GM23338 (cell line): Measurements from ENCODE around the gene WNT7A. TPM values are rescaled to one million over a fixed set of nuclear protein-coding genes. Genes with fewer than 3 reads are reported as not detected.

Experiments used
- ATAC-seq: fragments of 200-7000 bp; cut with Tn5 transposase; 3 replicates; pipeline ENCODE4 v1.9.1; 2020
- DNase-seq: peaks from one replicate; pipeline ENCODE4 v3.0.0-alpha.2; 2015; ENCODE audit warnings: low spot score
- H2AFZ ChIP-seq: fragments of 200-600 bp; sonication (generic); 2 replicates; pipeline ENCODE4 v1.8.0; 2016; ENCODE audit warnings: antibody characterized with exemption, mild to moderate bottlenecking, moderate library complexity
- H3F3A ChIP-seq: fragments of 200-600 bp; sonication (generic); replicated peaks from 2 replicates; pipeline ENCODE4 v1.8.0; 2017; ENCODE audit warnings: antibody characterized with exemption, mixed run types, low read depth
- H3K27ac ChIP-seq: fragments of 200-600 bp; sonication (generic); 2 replicates; pipeline ENCODE4 v1.6.1; 2016; ENCODE audit warnings: low read depth
- H3K27me3 ChIP-seq: fragments of 200-600 bp; sonication (generic); 2 replicates; pipeline ENCODE4 v1.8.0; 2016; ENCODE audit warnings: mild to moderate bottlenecking, mixed run types, moderate library complexity; ENCODE audit not compliant: insufficient read depth
- H3K36me3 ChIP-seq: fragments of 200-600 bp; sonication (generic); 2 replicates; pipeline ENCODE4 v1.8.0; 2016; ENCODE audit warnings: mild to moderate bottlenecking; ENCODE audit not compliant: insufficient read depth
- H3K4me1 ChIP-seq: fragments of 200-600 bp; sonication (generic); 2 replicates; pipeline ENCODE4 v1.8.0; 2016; ENCODE audit warnings: mild to moderate bottlenecking, moderate library complexity; ENCODE audit not compliant: insufficient read depth
- H3K4me2 ChIP-seq: fragments of 200-600 bp; sonication (generic); 2 replicates; pipeline ENCODE4 v1.7.1; 2017; ENCODE audit warnings: mixed run types
- H3K4me3 ChIP-seq: fragments of 200-600 bp; sonication (generic); 2 replicates; pipeline ENCODE4 v1.6.1; 2016; ENCODE audit warnings: mixed run types
- H3K79me2 ChIP-seq: fragments of 200-600 bp; sonication (generic); replicated peaks from 2 replicates; pipeline ENCODE4 v1.8.0; 2017; ENCODE audit warnings: mild to moderate bottlenecking; ENCODE audit not compliant: insufficient read depth
- H3K9me2 ChIP-seq: fragments of 200-600 bp; sonication (generic); 2 replicates; pipeline ENCODE4 v1.8.0; 2017; ENCODE audit not compliant: insufficient read depth
- H4K20me1 ChIP-seq: fragments of 200-600 bp; sonication (generic); replicated peaks from 2 replicates; pipeline ENCODE4 v1.8.0; 2017; ENCODE audit warnings: mild to moderate bottlenecking; ENCODE audit not compliant: insufficient read depth
- H3K27ac Mint-ChIP-seq: 2 replicates; pipeline ENCODE4 v1.8.0; 2020; ENCODE audit warnings: inconsistent platforms, mild to moderate bottlenecking, moderate library complexity, mixed read lengths
- H3K27me3 Mint-ChIP-seq: 3 replicates; pipeline ENCODE4 v1.8.0; 2022; ENCODE audit warnings: low read depth, mild to moderate bottlenecking, moderate library complexity, mixed read lengths, inconsistent platforms; ENCODE audit not compliant: insufficient read depth, poor library complexity
- H3K36me3 Mint-ChIP-seq: 3 replicates; pipeline ENCODE4 v1.8.0; 2021; ENCODE audit warnings: low read depth, mild to moderate bottlenecking, inconsistent platforms, moderate library complexity, mixed read lengths
- H3K4me1 Mint-ChIP-seq: 3 replicates; pipeline ENCODE4 v1.8.0; 2020; ENCODE audit warnings: mild to moderate bottlenecking, inconsistent platforms, mixed read lengths
- H3K4me3 Mint-ChIP-seq: 3 replicates; pipeline ENCODE4 v1.8.0; 2021; ENCODE audit warnings: moderate library complexity, mild to moderate bottlenecking, inconsistent platforms, mixed read lengths
- H3K9me3 Mint-ChIP-seq: 3 replicates; pipeline ENCODE4 v1.8.0; 2020; ENCODE audit warnings: moderate library complexity, mild to moderate bottlenecking, inconsistent platforms, mixed read lengths
- CREB1 ChIP-seq: fragments of 250-450 bp; sonication (Bioruptor Pico); IDR thresholded peaks from 2 replicates; pipeline ENCODE4 v1.5.0; 2020; ENCODE audit warnings: low read depth, mild to moderate bottlenecking, moderate library complexity
- EZH2 ChIP-seq: fragments of 200-600 bp; sonication (generic); IDR thresholded peaks from one replicate; pipeline ENCODE4 v1.8.0; 2017; ENCODE audit warnings: antibody characterized with exemption, mild to moderate bottlenecking, low read depth; ENCODE audit not compliant: unreplicated experiment
- NANOG ChIP-seq: IDR thresholded peaks from 2 replicates; pipeline ENCODE4 v1.6.1; 2016; ENCODE audit warnings: antibody characterized with exemption, borderline replicate concordance
- POLR2AphosphoS5 ChIP-seq: IDR thresholded peaks from 2 replicates; pipeline ENCODE4 v1.6.1; 2016; ENCODE audit warnings: antibody characterized with exemption, low read depth
- STAT1 ChIP-seq: IDR thresholded peaks from one replicate; pipeline ENCODE4 v1.6.1; 2016; ENCODE audit warnings: antibody characterized with exemption; ENCODE audit not compliant: unreplicated experiment
- polyA plus RNA-seq: library from polyadenylated mRNA; unstranded; fragments of >200 nt; fragmentation: Nextera tagmentation; extraction: Ambion mirVana; gene quantifications from 2 replicates; pipeline ENCODE4 v1.2.1, GENCODE V29; 2016
- total RNA-seq: library from RNA; depleted of rRNA; stranded (reverse); fragments of >200 nt; shearing (Covaris generic); gene quantifications from 2 replicates; pipeline ENCODE4 v1.2.3, GENCODE V29; 2014
- TF ChIP-seq, protein P1 (sequence below): fragments of 250-450 bp; sonication (Bioruptor Pico); IDR thresholded peaks from 2 replicates; pipeline ENCODE4 v1.5.0; 2020; ENCODE audit warnings: mild to moderate bottlenecking, moderate library complexity
- TF ChIP-seq, protein P2 (sequence below): IDR thresholded peaks from 2 replicates; pipeline ENCODE4 v1.6.1; 2016; ENCODE audit warnings: antibody characterized with exemption

The WNT7A gene
- total and polyA plus RNA-seq, 2 experiments from 2014 or later: not detected

DNA sequence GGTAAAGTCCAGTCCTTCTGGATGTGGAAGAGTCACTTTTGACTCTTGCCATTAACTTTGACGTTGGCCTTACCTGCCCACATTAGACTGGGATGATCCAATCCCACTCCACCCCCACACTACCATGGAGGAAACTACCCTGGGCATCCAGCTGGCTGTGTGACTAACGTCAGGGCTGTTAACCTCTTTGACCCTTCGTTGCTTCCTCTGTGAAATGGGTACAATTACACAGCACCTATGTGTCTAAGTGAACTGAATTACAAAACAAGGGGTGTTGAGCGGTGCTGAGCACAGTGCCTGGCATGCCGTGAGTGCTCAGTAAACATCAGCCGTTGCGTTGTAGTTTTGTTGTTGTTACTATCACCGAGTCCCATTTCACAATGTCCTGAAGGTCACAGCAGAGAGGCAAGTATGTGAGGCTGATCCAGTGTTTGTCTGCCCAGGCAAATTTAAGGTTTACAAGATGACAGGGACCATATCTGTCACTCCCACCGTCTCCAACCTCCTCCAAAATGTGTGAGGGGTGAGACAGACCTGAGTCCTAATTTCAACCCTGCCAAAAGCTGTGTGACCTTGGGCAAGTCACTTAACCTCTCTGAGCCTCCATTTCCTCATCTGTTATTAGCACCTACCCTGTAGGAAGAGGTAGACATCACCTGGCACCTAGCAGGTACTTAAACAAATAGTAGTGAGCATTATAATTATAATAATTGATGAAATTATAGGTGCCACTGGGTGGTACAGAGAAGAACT lies 20.9 kb downstream of the WNT7A start (continued):
- TF ChIP-seq, protein P1, sequence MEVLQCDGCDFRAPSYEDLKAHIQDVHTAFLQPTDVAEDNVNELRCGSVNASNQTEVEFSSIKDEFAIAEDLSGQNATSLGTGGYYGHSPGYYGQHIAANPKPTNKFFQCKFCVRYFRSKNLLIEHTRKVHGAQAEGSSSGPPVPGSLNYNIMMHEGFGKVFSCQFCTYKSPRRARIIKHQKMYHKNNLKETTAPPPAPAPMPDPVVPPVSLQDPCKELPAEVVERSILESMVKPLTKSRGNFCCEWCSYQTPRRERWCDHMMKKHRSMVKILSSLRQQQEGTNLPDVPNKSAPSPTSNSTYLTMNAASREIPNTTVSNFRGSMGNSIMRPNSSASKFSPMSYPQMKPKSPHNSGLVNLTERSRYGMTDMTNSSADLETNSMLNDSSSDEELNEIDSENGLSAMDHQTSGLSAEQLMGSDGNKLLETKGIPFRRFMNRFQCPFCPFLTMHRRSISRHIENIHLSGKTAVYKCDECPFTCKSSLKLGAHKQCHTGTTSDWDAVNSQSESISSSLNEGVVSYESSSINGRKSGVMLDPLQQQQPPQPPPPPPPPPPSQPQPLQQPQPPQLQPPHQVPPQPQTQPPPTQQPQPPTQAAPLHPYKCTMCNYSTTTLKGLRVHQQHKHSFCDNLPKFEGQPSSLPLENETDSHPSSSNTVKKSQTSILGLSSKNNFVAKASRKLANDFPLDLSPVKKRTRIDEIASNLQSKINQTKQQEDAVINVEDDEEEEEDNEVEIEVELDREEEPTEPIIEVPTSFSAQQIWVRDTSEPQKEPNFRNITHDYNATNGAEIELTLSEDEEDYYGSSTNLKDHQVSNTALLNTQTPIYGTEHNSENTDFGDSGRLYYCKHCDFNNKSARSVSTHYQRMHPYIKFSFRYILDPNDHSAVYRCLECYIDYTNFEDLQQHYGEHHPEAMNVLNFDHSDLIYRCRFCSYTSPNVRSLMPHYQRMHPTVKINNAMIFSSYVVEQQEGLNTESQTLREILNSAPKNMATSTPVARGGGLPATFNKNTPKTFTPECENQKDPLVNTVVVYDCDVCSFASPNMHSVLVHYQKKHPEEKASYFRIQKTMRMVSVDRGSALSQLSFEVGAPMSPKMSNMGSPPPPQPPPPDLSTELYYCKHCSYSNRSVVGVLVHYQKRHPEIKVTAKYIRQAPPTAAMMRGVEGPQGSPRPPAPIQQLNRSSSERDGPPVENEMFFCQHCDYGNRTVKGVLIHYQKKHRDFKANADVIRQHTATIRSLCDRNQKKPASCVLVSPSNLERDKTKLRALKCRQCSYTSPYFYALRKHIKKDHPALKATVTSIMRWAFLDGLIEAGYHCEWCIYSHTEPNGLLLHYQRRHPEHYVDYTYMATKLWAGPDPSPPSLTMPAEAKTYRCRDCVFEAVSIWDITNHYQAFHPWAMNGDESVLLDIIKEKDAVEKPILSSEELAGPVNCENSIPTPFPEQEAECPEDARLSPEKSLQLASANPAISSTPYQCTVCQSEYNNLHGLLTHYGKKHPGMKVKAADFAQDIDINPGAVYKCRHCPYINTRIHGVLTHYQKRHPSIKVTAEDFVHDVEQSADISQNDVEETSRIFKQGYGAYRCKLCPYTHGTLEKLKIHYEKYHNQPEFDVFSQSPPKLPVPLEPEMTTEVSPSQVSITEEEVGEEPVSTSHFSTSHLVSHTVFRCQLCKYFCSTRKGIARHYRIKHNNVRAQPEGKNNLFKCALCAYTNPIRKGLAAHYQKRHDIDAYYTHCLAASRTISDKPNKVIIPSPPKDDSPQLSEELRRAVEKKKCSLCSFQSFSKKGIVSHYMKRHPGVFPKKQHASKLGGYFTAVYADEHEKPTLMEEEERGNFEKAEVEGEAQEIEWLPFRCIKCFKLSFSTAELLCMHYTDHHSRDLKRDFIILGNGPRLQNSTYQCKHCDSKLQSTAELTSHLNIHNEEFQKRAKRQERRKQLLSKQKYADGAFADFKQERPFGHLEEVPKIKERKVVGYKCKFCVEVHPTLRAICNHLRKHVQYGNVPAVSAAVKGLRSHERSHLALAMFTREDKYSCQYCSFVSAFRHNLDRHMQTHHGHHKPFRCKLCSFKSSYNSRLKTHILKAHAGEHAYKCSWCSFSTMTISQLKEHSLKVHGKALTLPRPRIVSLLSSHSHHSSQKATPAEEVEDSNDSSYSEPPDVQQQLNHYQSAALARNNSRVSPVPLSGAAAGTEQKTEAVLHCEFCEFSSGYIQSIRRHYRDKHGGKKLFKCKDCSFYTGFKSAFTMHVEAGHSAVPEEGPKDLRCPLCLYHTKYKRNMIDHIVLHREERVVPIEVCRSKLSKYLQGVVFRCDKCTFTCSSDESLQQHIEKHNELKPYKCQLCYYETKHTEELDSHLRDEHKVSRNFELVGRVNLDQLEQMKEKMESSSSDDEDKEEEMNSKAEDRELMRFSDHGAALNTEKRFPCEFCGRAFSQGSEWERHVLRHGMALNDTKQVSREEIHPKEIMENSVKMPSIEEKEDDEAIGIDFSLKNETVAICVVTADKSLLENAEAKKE (CRISPR knock-in tag): no peak
- TF ChIP-seq STAT1: no peak
- no peak for TF ChIP-seq CREB1
- TF ChIP-seq, protein P2, sequence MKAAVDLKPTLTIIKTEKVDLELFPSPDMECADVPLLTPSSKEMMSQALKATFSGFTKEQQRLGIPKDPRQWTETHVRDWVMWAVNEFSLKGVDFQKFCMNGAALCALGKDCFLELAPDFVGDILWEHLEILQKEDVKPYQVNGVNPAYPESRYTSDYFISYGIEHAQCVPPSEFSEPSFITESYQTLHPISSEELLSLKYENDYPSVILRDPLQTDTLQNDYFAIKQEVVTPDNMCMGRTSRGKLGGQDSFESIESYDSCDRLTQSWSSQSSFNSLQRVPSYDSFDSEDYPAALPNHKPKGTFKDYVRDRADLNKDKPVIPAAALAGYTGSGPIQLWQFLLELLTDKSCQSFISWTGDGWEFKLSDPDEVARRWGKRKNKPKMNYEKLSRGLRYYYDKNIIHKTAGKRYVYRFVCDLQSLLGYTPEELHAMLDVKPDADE: no peak

DNA sequence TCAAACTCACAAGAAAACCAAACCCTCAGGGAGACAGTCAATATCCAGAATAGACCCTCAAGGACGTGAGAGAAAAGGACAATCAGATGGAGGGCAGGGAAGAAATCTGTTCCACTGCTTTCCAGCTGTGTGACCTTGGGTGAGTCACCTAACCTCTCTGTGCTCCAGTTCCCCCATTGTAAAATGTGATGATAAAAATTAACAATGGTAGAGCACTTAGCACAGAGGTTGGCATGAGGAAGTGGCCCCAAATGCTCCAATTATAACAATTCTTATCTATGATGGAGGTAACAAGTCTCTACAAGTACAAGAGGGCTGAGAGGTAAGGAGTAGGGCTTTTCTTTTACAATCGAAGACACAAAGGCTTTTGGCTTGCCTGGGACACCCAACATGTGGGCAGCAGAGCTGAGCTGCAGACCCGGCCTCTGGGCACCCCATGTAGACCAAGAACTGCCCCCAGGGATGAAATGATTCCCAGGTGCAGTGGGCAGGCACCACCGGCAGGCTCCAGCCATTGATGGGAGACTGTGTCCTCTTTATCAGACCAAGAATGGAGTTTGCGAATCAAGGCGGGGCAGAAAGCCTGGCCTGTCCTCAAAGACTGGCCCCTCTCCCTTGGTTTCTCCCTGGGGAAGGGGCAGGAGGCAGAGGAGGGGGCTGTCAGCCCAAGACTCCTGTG lies 22.0 kb downstream of the WNT7A start:
- Histone ChIP-seq H2AFZ (no peak overlapping the region), H4K20me1 (no peaks in the 10 kb centered on the region)
- peaks cover 3% of the 10 kb centered on the region; the same call in 2 of the 3 replicates for H3K4me1 Mint-ChIP-seq
- TF ChIP-seq EZH2: no peak
- TF ChIP-seq NANOG: no peak
- TF ChIP-seq CREB1: no peak
- TF ChIP-seq, protein P1 (CRISPR knock-in tag): no peak
- no peak for TF ChIP-seq POLR2AphosphoS5

More for the DNA sequence above, 22.0 kb downstream of the WNT7A start:
- no peaks in the 10 kb centered on the region for H3K9me2 ChIP-seq
- H3K36me3 Mint-ChIP-seq: no peaks in the 10 kb centered on the region
- no peak overlapping the region for H3K27ac ChIP-seq
- no peak overlapping the region for H3K27ac Mint-ChIP-seq
- H3F3A ChIP-seq: no peaks in the 10 kb centered on the region
- ATAC-seq (no peak), DNase-seq (no peak)
- H3K27me3 ChIP-seq: no peaks in the 10 kb centered on the region
- peaks cover 14% of the 10 kb centered on the region for H3K27me3 Mint-ChIP-seq
- no peaks in the 10 kb centered on the region for H3K4me1 ChIP-seq
- no peak overlapping the region for H3K4me3 ChIP-seq
- H3K4me2 ChIP-seq: no peak overlapping the region
- H3K79me2 ChIP-seq: no peaks in the 10 kb centered on the region
- H3K4me3 Mint-ChIP-seq: no peak overlapping the region
- no peaks in the 10 kb centered on the region for H3K9me3 Mint-ChIP-seq
- no peaks in the 10 kb centered on the region for H3K36me3 ChIP-seq
